Measurements from ENCODE around the gene SPACDR. TPM values are rescaled to one million over a fixed set of nuclear protein-coding genes. Genes with fewer than 3 reads are reported as not detected.

The SPACDR gene
- total and polyA plus RNA-seq, 5 donors from 2014 or later = 0.32 to 3.7 (median 0.32) TPM; not detected in 2

GRCh38 chr7:100476101-100476780, 12.2 kb upstream of the SPACDR start:
- ATAC-seq (ENCODE audit: low read depth in 2 of 2) = no peak
- peaks cover 26% of the 10 kb centered on the region for H3K36me3 ChIP-seq (ENCODE audit: control insufficient read depth, insufficient read depth, low read length)
- no peaks in the 10 kb centered on the region for H3K27me3 ChIP-seq (ENCODE audit: control insufficient read depth, insufficient read depth, low read length)
- peaks cover 0 to 2% (median 0%) of the 10 kb centered on the region in 7 donors for H3K9me3 Mint-ChIP-seq
- DNase-seq = no peak
- peak overlapping the region; percentile 66 for H3K4me3 ChIP-seq (ENCODE audit: low read depth, low read length)
- peak overlapping the region; percentile 69 for H3K27ac ChIP-seq (ENCODE audit: insufficient read depth, low read length, poor library complexity, severe bottlenecking)
- peaks cover 0 to 53% (median 30%) of the 10 kb centered on the region in 4 donors for H3K4me1 Mint-ChIP-seq
- H3K9me3 ChIP-seq (ENCODE audit: control insufficient read depth in 2 of 2, low read length in 2 of 2) = no peaks in the 10 kb centered on the region
- peak overlapping the region; percentile 86 to 97 (median 94) for H3K4me3 Mint-ChIP-seq
- peaks cover 11% of the 10 kb centered on the region for H3K36me3 Mint-ChIP-seq
- peak overlapping the region; percentile 95 for H3K27ac Mint-ChIP-seq
- peaks cover 8% of the 10 kb centered on the region for H3K27me3 Mint-ChIP-seq
- peaks cover 61% of the 10 kb centered on the region for H3K4me1 ChIP-seq (ENCODE audit: control insufficient read depth, insufficient read depth, low read length, poor library complexity, severe bottlenecking)

- Histone ChIP-seq H3K36me3 (ENCODE audit: control insufficient read depth, insufficient read depth, low read length) (peaks cover 29% of the 10 kb centered on the region), H3K4me3 (ENCODE audit: low read depth, low read length) (peak overlapping the region; percentile 44), H3K27me3 (ENCODE audit: control insufficient read depth, insufficient read depth, low read length) (no peaks in the 10 kb centered on the region), H3K4me1 (ENCODE audit: control insufficient read depth, insufficient read depth, low read length, poor library complexity, severe bottlenecking) (peaks cover 61% of the 10 kb centered on the region), H3K9me3 (ENCODE audit: control insufficient read depth in 2 of 2, low read length in 2 of 2) (no peaks in the 10 kb centered on the region), H3K27ac (ENCODE audit: insufficient read depth, low read length, poor library complexity, severe bottlenecking) (peak overlapping the region; percentile 69)
- DNase-seq (no peak), ATAC-seq (ENCODE audit: low read depth in 2 of 2) (no peak)
- H3K4me3 Mint-ChIP-seq = peak overlapping the region; percentile 86 to 97 (median 94)
- H3K27me3 Mint-ChIP-seq = peaks cover 8% of the 10 kb centered on the region
- peaks cover 0 to 2% (median 0%) of the 10 kb centered on the region in 7 donors for H3K9me3 Mint-ChIP-seq
- peaks cover 0 to 56% (median 30%) of the 10 kb centered on the region in 4 donors for H3K4me1 Mint-ChIP-seq
- H3K36me3 Mint-ChIP-seq = peaks cover 14% of the 10 kb centered on the region
- peak overlapping the region; percentile 93 to 95 (median 95) for H3K27ac Mint-ChIP-seq
Measured at GRCh38 chr7:100475549-100475948, 11.5 kb upstream of the SPACDR start.

GRCh38 chr7:100472854-100473499, 8.9 kb upstream of the SPACDR start:
- H3K27me3 Mint-ChIP-seq = no peaks in the 10 kb centered on the region
- peaks cover 15% of the 10 kb centered on the region for H3K36me3 Mint-ChIP-seq
- Histone ChIP-seq H3K36me3 (ENCODE audit: control insufficient read depth, insufficient read depth, low read length) (peaks cover 32% of the 10 kb centered on the region), H3K4me1 (ENCODE audit: control insufficient read depth, insufficient read depth, low read length, poor library complexity, severe bottlenecking) (peaks cover 61% of the 10 kb centered on the region), H3K27me3 (ENCODE audit: control insufficient read depth, insufficient read depth, low read length) (no peaks in the 10 kb centered on the region), H3K4me3 (ENCODE audit: low read depth, low read length) (no peak overlapping the region), H3K9me3 (ENCODE audit: control insufficient read depth in 2 of 2, low read length in 2 of 2) (no peaks in the 10 kb centered on the region), H3K27ac (ENCODE audit: insufficient read depth, low read length, poor library complexity, severe bottlenecking) (peak overlapping the region; percentile 57)
- ATAC-seq (ENCODE audit: low read depth in 2 of 2) = no peak
- DNase-seq = no peak
- peaks cover 0 to 1% (median 0%) of the 10 kb centered on the region in 7 donors for H3K9me3 Mint-ChIP-seq
- H3K4me3 Mint-ChIP-seq = peak overlapping the region; percentile 15 to 60 (median 38)
- peak overlapping the region in 2 of 3 donors; percentile 69 to 76 for H3K27ac Mint-ChIP-seq
- H3K4me1 Mint-ChIP-seq = peaks cover 0 to 65% (median 30%) of the 10 kb centered on the region in 4 donors

GRCh38 chr7:100472121-100472851, 8.2 kb upstream of the SPACDR start:
- no peaks in the 10 kb centered on the region for H3K9me3 ChIP-seq (ENCODE audit: control insufficient read depth in 2 of 2, low read length in 2 of 2)
- H3K4me1 Mint-ChIP-seq = peaks cover 0 to 65% (median 30%) of the 10 kb centered on the region in 4 donors
- peaks cover 54% of the 10 kb centered on the region for H3K4me1 ChIP-seq (ENCODE audit: control insufficient read depth, insufficient read depth, low read length, poor library complexity, severe bottlenecking)
- H3K27ac ChIP-seq (ENCODE audit: insufficient read depth, low read length, poor library complexity, severe bottlenecking) = peak overlapping the region; percentile 57
- ATAC-seq (ENCODE audit: low read depth in 2 of 2) (no peak), DNase-seq (no peak)
- peaks cover 15% of the 10 kb centered on the region for H3K36me3 Mint-ChIP-seq
- peaks cover 39% of the 10 kb centered on the region for H3K36me3 ChIP-seq (ENCODE audit: control insufficient read depth, insufficient read depth, low read length)
- H3K27ac Mint-ChIP-seq = peak overlapping the region in 2 of 3 donors; percentile 29 to 81
- no peak overlapping the region for H3K4me3 ChIP-seq (ENCODE audit: low read depth, low read length)
- H3K27me3 ChIP-seq (ENCODE audit: control insufficient read depth, insufficient read depth, low read length) = no peaks in the 10 kb centered on the region
- peaks cover 0 to 1% (median 0%) of the 10 kb centered on the region in 7 donors for H3K9me3 Mint-ChIP-seq
- peak overlapping the region in 2 of 4 donors; percentile 27 to 60 for H3K4me3 Mint-ChIP-seq
- no peaks in the 10 kb centered on the region for H3K27me3 Mint-ChIP-seq

- H3K27ac Mint-ChIP-seq = peak overlapping the region in 1 of 3 donors; percentile 21
- DNase-seq (no peak), ATAC-seq (ENCODE audit: low read depth in 2 of 2) (no peak)
- H3K4me3 ChIP-seq (ENCODE audit: low read depth, low read length) = no peak overlapping the region
- peaks cover 47% of the 10 kb centered on the region for H3K36me3 ChIP-seq (ENCODE audit: control insufficient read depth, insufficient read depth, low read length)
- H3K36me3 Mint-ChIP-seq = peaks cover 11% of the 10 kb centered on the region
- no peaks in the 10 kb centered on the region for H3K27me3 Mint-ChIP-seq
- H3K27me3 ChIP-seq (ENCODE audit: control insufficient read depth, insufficient read depth, low read length) = no peaks in the 10 kb centered on the region
- no peak overlapping the region for H3K27ac ChIP-seq (ENCODE audit: insufficient read depth, low read length, poor library complexity, severe bottlenecking)
- peaks cover 0 to 1% (median 0%) of the 10 kb centered on the region in 7 donors for H3K9me3 Mint-ChIP-seq
- no peaks in the 10 kb centered on the region for H3K9me3 ChIP-seq (ENCODE audit: control insufficient read depth in 2 of 2, low read length in 2 of 2)
- peaks cover 0 to 56% (median 26%) of the 10 kb centered on the region in 4 donors for H3K4me1 Mint-ChIP-seq
- H3K4me1 ChIP-seq (ENCODE audit: control insufficient read depth, insufficient read depth, low read length, poor library complexity, severe bottlenecking) = peaks cover 42% of the 10 kb centered on the region
- peak overlapping the region in 2 of 4 donors; percentile 30 to 32 for H3K4me3 Mint-ChIP-seq
Measured at GRCh38 chr7:100471021-100471420, 7.0 kb upstream of the SPACDR start.

GRCh38 chr7:100469227-100470044, 5.4 kb upstream of the SPACDR start:
- H3K27ac Mint-ChIP-seq = peak overlapping the region in 2 of 3 donors; percentile 36 to 60
- no peaks in the 10 kb centered on the region for H3K27me3 Mint-ChIP-seq
- no peaks in the 10 kb centered on the region for H3K9me3 Mint-ChIP-seq
- Histone ChIP-seq H3K9me3 (ENCODE audit: control insufficient read depth in 2 of 2, low read length in 2 of 2) (no peaks in the 10 kb centered on the region), H3K4me3 (ENCODE audit: low read depth, low read length) (no peak overlapping the region), H3K4me1 (ENCODE audit: control insufficient read depth, insufficient read depth, low read length, poor library complexity, severe bottlenecking) (peaks cover 26% of the 10 kb centered on the region), H3K27ac (ENCODE audit: insufficient read depth, low read length, poor library complexity, severe bottlenecking) (no peak overlapping the region), H3K27me3 (ENCODE audit: control insufficient read depth, insufficient read depth, low read length) (no peaks in the 10 kb centered on the region), H3K36me3 (ENCODE audit: control insufficient read depth, insufficient read depth, low read length) (peaks cover 52% of the 10 kb centered on the region)
- peaks cover 7% of the 10 kb centered on the region for H3K36me3 Mint-ChIP-seq
- peak; percentile 80 to 87 for ATAC-seq (ENCODE audit: low read depth in 2 of 2)
- DNase-seq = peak; percentile 72 to 77 (median 74)
- peak overlapping the region in 1 of 4 donors; percentile 35 for H3K4me3 Mint-ChIP-seq
- H3K4me1 Mint-ChIP-seq = peaks cover 0 to 45% (median 16%) of the 10 kb centered on the region in 4 donors
